C1 segment of cervical spinal cord (tissue), 14 donors: Measurements from ENCODE around the gene INPP5K.
A peak's percentile ranks its signal among the peaks of the same experiment; 100 is the strongest.

Experiments used
- DNase-seq, 14 donors: peaks; one replicate each; lab custom pipeline; 2025; lab: John Stamatoyannopoulos, UW

INPP5K gene

GRCh38 chr17:1506649-1507267, 9.7 kb downstream of the INPP5K start:
- DNase-seq: no peak

GRCh38 chr17:1505586-1505985, 10.8 kb downstream of the INPP5K start:
- DNase-seq: no peak

DNA sequence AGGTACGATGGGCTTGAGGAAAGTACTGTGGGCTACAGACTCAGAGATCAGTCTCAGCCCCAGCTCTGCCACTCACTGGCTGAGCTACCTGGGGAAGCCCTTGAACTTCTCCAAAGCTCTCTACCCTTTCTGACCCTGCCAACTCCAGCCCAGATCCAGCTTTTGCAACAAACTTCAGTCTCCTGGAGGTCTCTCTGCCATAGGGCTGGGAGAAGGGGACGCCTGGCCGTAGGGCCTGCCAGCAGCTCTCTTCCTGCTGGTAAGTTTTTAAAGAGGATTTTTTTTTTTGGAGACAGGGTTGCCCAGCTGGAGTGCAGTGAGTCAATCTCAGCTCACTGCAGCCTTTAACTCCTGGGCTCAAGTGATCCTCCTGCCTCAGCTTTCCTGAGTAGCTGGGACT, 11.5 kb downstream of the INPP5K start:
- no peak for DNase-seq

GRCh38 chr17:1503699-1504098, 12.7 kb downstream of the INPP5K start:
- DNase-seq: no peak

DNA sequence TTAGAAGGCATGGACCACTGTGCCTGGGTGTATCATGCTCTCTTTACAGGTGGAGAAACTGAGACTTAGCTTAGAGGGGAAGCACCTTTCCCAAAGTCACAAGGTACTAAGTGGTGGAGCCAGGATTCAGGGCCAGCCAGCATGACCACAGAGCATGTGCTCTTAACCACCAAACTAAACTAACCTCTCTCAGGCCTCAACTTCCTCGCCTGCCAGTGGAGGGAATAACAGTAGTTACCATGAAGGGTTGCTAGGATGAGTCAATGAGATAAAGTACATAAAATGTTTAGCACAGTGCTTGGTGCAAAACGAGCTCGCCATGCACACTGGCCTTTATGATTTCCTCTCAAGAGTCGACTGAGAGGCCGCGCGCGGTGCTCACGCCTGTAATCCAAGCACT, 17.5 kb downstream of the INPP5K start:
- no peak for DNase-seq

DNA sequence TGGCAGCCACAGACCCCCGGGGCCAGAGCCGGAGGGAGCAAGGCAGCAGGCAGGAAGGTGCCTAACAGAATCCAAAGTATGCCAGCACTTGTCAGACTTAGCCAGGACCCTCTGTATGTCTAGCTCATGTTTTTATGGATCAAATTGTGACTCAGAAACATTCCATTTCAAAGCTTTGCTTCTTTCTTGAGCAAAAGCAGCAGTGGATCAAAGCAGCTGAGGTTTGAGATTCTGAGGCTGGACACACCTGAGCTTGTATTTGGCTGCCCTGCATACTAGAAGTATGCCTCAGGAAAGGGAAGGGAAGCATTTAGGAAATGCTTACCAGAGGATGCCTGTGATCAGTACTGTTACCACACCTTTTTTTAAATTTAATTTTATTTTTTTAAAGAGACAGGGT, 18.2 kb downstream of the INPP5K start:
- no peak for DNase-seq

DNA sequence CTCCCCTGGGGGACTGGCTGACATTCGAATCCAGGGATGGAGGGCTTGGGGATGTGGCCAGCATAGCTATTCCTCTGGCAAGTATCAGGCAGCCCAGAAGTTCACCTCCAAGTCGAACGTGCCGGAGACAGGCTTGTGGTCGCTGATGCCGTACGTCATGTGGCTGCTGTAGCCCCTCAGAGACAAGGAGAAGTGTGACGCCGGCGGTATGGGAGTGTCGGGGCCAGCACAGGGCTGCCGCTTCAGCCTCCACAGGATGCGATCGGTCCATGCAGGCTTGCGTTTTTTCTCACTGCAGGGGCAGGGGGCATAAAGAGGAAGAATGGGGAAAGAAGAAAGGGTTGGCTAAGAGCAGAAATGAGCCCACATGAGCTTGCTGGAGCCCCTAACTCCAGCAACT, 18.6 kb downstream of the INPP5K start:
- no peak for DNase-seq

DNA sequence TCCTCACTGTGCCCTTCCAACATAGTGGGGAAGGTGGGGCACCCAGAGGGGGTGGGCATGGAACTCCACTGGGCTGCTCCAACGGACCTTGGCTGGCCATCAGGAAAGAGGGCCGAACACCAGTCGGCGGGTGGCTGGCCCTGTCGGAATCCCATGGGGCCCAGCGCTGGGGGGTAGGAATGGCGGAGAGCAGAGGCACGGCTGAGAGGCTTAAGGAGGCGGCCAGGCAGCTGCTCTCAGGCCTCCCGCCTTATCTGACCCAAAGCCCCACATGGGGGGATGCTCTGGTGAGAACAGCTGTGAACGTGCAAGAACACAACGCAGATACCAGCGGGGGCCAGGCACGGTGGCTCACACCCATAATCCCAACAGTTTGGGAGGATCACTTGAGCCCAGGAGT, 19.5 kb downstream of the INPP5K start:
- no peak for DNase-seq

DNA sequence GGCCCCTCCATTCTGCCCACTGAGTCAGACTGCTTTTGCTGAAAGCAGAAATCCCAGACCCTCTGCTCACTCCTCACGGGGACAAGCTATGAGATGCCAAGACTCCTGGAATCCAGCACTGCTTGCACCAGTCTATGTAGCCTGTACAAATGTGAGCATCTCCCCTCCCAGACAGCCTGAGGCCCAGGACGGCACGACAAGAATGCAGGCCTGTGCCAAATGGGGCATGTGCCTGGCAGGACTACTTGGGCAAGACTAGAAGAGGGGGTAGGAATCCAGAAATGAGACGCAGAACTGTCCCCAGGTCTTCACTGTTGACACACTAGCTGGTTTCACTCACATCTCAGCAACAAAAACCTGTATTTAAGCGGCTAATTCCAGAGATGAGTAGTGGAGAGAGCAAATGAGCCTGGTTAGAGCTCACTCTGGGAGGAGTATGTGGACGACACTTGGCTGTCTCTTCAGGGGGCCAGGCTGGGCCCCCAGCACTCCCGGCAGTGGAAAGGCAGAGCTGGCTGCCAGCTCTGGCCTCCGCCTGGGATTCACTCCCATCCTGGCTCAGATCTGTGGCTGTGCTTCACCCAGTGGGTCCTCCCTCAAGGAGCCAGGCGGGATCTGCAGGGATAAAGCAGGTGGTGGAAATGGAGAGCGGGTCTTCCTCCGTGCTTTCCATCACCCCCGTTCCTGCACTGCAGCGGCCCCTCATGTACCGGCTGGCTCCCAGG, 21.0 kb downstream of the INPP5K start:
- DNase-seq: peak in 3 of 14 donors; percentile 17 to 27 (median 22)

- DNase-seq: no peak
These were observed 21.6 kb downstream of the INPP5K start for GRCh38 chr17:1494736-1495253.

GRCh38 chr17:1494203-1494602, 22.2 kb downstream of the INPP5K start:
- DNase-seq: no peak

DNA sequence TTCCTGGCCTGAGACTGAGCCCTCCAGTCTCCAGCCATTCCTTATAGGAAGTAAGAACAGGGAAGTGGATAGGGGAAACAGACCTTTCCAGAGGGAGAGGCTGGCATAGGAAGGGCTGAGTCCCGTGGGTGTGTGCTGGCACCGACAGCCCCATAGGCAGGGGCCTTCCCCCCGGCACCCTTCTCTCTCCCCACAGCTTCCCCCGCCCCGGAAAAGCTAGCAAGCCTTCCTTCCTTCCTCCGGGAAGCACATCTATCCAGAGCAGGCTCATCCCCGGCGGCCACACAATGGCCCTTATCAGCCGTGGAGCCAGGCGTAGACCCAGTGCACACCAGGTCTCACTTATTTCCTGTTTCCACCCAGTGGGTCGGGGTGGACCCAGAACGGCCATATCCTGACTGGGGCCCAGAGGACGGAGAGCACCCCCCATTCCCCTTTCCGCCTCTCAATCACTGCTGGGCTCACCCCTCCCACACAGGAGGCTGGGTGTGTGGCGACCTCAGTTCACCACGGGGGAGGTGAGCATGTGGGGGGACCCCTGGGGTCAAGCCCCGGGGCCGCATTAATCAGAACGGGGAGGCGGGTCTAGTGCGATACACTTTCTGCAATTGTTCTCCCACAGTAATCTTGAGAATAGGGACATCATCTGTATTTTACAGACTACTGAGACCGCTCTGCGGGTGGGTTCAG, 23.0 kb downstream of the INPP5K start:
- DNase-seq: no peak

DNA sequence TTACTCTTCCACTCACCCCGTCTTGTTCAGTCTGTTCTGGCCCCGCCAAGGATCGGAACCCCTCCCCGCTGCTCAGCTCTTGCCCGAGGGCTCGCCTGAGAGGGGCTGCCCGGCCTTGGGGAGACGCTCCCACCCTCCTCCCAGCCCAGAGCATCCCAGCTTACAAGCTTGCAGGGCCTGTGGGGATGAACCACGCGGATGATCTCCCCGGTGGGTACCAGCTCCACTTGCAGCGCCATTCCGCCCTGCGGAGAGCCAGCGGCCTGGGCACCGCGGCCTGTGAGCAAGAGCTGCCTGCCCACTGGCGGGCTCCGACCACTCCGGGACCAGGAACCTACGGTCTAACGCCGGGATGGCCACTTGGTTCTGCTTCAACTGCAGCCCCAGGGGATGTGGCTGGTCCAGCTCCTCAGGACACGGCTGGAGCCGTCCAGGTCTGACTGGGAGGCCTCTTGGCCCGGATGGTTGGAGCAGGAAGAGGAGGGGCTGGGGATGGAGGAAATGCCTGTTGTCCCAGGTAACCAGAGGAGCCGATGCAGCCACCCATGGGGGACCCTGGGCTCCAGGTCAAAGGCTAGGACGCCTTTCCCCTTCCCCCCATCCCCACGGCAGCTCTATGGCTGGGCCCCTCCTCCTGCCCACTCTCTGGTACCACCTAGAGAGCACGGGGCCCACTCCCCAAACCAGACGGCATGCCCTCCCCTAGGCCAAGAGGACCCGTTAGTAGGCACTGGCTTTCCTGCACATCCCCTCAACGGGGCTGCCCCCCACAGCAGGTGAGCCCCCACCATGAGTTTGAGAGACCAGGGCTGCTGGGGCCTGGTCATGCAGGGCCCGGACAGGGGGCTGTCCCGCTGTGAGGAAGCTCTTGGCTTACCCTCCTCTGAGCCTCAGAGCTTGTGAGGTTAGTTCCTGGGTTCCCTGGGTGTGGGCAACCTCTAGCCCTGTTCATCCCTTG, 23.9 kb downstream of the INPP5K start, which contains the start of gene MYO1C:
TSS of gene MYO1C (minus strand) at position 438 of the 958 bp plus-strand sequence. CDS start at position 239, 199 bp downstream.
- peak in 1 of 14 donors; percentile 24 for DNase-seq

DNA sequence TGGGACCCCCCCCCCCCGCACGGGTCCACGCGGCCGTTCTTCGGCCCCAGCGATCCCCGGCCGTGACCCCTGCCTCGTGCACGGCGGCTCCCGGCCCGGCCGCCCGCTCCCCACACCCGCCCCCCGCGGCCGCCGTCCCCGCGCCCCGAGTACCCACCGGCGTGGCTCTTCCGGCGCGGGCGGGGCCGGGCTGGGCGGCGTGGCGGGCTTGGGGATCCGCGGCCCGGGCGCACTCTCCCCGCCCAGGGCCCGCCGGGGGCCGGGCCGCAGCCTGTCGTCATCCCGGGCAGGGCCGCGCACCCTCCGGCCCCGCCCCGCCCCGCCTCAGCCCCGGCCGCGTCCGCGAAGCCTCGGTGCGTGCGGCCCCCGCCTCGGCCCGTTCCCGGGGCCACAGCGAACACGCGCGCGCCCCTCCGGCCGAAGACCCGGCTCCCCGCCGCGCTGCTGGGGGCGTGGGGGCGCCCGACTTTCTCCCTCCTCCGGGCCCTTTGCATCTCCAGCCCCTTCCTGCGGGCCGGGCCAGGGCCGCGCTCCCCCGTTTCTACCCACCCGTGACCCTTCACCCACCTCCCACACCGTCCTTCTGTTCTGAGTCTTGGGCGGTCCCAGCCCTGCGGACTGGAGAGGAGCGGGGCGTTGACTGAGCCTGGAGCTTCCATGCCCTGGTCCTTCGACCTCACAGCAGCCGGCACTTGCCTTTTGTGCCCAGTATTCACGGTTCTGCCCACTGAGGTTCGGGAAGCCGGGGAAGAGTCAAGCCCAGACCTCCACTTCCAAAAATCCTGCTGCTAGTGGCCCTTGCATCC, 24.8 kb downstream of the INPP5K start:
- DNase-seq: peak in 5 of 14 donors; percentile 4 to 50 (median 26)

- peak in 4 of 14 donors; percentile 18 to 50 (median 32) for DNase-seq
These were observed 25.6 kb downstream of the INPP5K start for GRCh38 chr17:1490643-1491442.

DNA sequence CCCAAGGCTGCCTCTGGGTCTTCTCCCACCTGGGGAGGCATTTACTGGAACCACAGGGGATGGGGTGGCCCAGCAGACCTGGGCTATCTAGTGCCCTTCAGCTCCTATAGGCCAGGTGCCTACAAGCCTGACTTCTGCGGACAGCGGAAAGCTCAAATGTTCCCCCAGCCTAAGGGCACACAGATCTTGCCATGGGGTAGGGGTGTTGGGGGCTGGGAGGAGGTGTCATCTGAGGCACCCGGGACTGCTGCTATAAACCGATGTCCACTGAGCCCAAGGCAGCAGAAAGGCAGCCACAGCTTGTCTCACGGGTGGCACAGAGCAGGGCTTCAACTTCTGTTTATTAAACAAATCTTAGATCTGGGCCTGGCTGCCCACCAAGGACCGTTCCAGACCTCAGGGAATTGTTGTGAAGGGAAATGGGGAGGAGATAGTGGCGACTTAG, 27.6 kb downstream of the INPP5K start:
- no peak for DNase-seq

GRCh38 chr17:1487939-1488825, 28.2 kb downstream of the INPP5K start:
- DNase-seq: peak in 12 of 14 donors; percentile 32 to 80 (median 50)
